Osteocyte (in vitro differentiated cells): ENCODE data around the gene PON1. TPM values are rescaled to one million over a fixed set of nuclear protein-coding genes. Genes with fewer than 3 reads are reported as not detected.

Source experiments
- DNase-seq: peaks from one replicate; pipeline ENCODE4 v3.0.0; 2021; ENCODE audit warnings: mixed read lengths; ENCODE audit not compliant: unreplicated experiment; ENCODE audit errors: extremely low spot score
- H3K27ac Mint-ChIP-seq: one replicate; pipeline ENCODE4 v1.8.0; 2021; ENCODE audit warnings: mild to moderate bottlenecking, mixed read lengths; ENCODE audit not compliant: unreplicated experiment
- H3K27me3 Mint-ChIP-seq: one replicate; pipeline ENCODE4 v1.8.0; 2021; ENCODE audit warnings: mixed read lengths; ENCODE audit not compliant: unreplicated experiment
- H3K36me3 Mint-ChIP-seq: one replicate; pipeline ENCODE4 v1.8.0; 2021; ENCODE audit warnings: mixed read lengths; ENCODE audit not compliant: unreplicated experiment
- H3K4me1 Mint-ChIP-seq: one replicate; pipeline ENCODE4 v1.8.0; 2021; ENCODE audit warnings: mixed read lengths; ENCODE audit not compliant: unreplicated experiment
- H3K4me3 Mint-ChIP-seq: one replicate; pipeline ENCODE4 v1.8.0; 2021; ENCODE audit warnings: mild to moderate bottlenecking, moderate library complexity, mixed read lengths; ENCODE audit not compliant: unreplicated experiment
- H3K9me3 Mint-ChIP-seq: one replicate; pipeline ENCODE4 v1.8.0; 2021; ENCODE audit warnings: mixed read lengths; ENCODE audit not compliant: unreplicated experiment
- CTCF ChIP-seq: fragments of 200-600 bp; sonication (generic); IDR thresholded peaks from 2 replicates; pipeline ENCODE4 v1.5.0; 2021; ENCODE audit warnings: antibody characterized with exemption, mild to moderate bottlenecking, moderate library complexity
- total RNA-seq: library from RNA; stranded (reverse); gene quantifications from 2 replicates; pipeline ENCODE4 v1.2.1, GENCODE V29; 2021

Gene PON1
- total RNA-seq, 1 donor from 2014 or later, result not detected

- Mint-ChIP-seq H3K27ac (no peak overlapping the region), H3K36me3 (no peaks in the 10 kb centered on the region)
- no peak for DNase-seq
Measured at GRCh38 chr7:95265634-95266033, 58.7 kb downstream of the PON1 start.

GRCh38 chr7:95264363-95264891 is 59.9 kb downstream of the PON1 start:
- Mint-ChIP-seq H3K4me1 (peaks cover 6% of the 10 kb centered on the region), H3K27ac (no peak overlapping the region)
- no peak for DNase-seq

More at GRCh38 chr7:95265634-95266033, 58.7 kb downstream of the PON1 start:
- no peak for TF ChIP-seq CTCF
- Mint-ChIP-seq H3K9me3 (no peaks in the 10 kb centered on the region), H3K27me3 (peaks cover 3% of the 10 kb centered on the region), H3K4me1 (peaks cover 6% of the 10 kb centered on the region), H3K4me3 (no peak overlapping the region)

GRCh38 chr7:95263785-95264362 is 60.5 kb downstream of the PON1 start:
- Mint-ChIP-seq H3K27ac (no peak overlapping the region), H3K4me1 (peaks cover 6% of the 10 kb centered on the region), H3K36me3 (no peaks in the 10 kb centered on the region), H3K9me3 (no peaks in the 10 kb centered on the region), H3K27me3 (peaks cover 3% of the 10 kb centered on the region), H3K4me3 (no peak overlapping the region)
- no peak for TF ChIP-seq CTCF
- no peak for DNase-seq

More at GRCh38 chr7:95264363-95264891, 59.9 kb downstream of the PON1 start:
- H3K9me3 Mint-ChIP-seq, result no peaks in the 10 kb centered on the region
- H3K4me3 Mint-ChIP-seq, result no peak overlapping the region
- no peak for TF ChIP-seq CTCF
- no peaks in the 10 kb centered on the region for H3K36me3 Mint-ChIP-seq
- peaks cover 3% of the 10 kb centered on the region for H3K27me3 Mint-ChIP-seq

GRCh38 chr7:95262875-95263274 is 61.5 kb downstream of the PON1 start:
- no peaks in the 10 kb centered on the region for H3K9me3 Mint-ChIP-seq
- DNase-seq, result no peak
- no peak overlapping the region for H3K4me3 Mint-ChIP-seq
- TF ChIP-seq CTCF, result no peak
- no peaks in the 10 kb centered on the region for H3K27me3 Mint-ChIP-seq
- no peak overlapping the region for H3K27ac Mint-ChIP-seq
- no peaks in the 10 kb centered on the region for H3K36me3 Mint-ChIP-seq
- H3K4me1 Mint-ChIP-seq, result peaks cover 6% of the 10 kb centered on the region

GRCh38 chr7:95261895-95262415 is 62.4 kb downstream of the PON1 start:
- no peak for DNase-seq
- peaks cover 6% of the 10 kb centered on the region for H3K4me1 Mint-ChIP-seq
- no peak overlapping the region for H3K27ac Mint-ChIP-seq
- no peak for TF ChIP-seq CTCF
- no peaks in the 10 kb centered on the region for H3K27me3 Mint-ChIP-seq
- no peak overlapping the region for H3K4me3 Mint-ChIP-seq
- no peaks in the 10 kb centered on the region for H3K9me3 Mint-ChIP-seq
- no peaks in the 10 kb centered on the region for H3K36me3 Mint-ChIP-seq
